Trophoblast cell (in vitro differentiated cells and primary cell): Measurements from ENCODE around the gene MYH7B.

ENCODE experiments used
- DNase-seq, 2 donors: peaks; one replicate each; pipeline ENCODE4 v3.0.0-alpha.2; 2016
- H2AFZ ChIP-seq: 2 replicates; pipeline ENCODE4 v1.6.1; 2013; ENCODE audit warnings: low read length, moderate library complexity, mild to moderate bottlenecking; ENCODE audit not compliant: insufficient read depth, poor library complexity
- H2AK5ac ChIP-seq: 2 replicates; pipeline ENCODE4 v1.6.1; 2013; ENCODE audit warnings: mild to moderate bottlenecking, low read length
- H2BK120ac ChIP-seq: 2 replicates; pipeline ENCODE4 v1.6.1; 2013; ENCODE audit warnings: low read length, mild to moderate bottlenecking, moderate library complexity; ENCODE audit not compliant: insufficient read depth, poor library complexity
- H2BK12ac ChIP-seq: 2 replicates; pipeline ENCODE4 v1.6.1; 2013; ENCODE audit warnings: mild to moderate bottlenecking, low read length, moderate library complexity
- H2BK5ac ChIP-seq: 2 replicates; pipeline ENCODE4 v1.6.1; 2013; ENCODE audit warnings: low read length, low read depth, moderate library complexity, mild to moderate bottlenecking; ENCODE audit not compliant: poor library complexity
- H3K14ac ChIP-seq: 2 replicates; pipeline ENCODE4 v1.6.1; 2013; ENCODE audit warnings: mild to moderate bottlenecking, low read length
- H3K18ac ChIP-seq: 2 replicates; pipeline ENCODE4 v1.6.1; 2013; ENCODE audit warnings: mild to moderate bottlenecking, low read length
- H3K23ac ChIP-seq: 2 replicates; pipeline ENCODE4 v1.6.1; 2013; ENCODE audit warnings: low read length
- H3K27ac ChIP-seq: 2 replicates; pipeline ENCODE4 v1.5.1; 2013; ENCODE audit warnings: low read depth, mild to moderate bottlenecking, inconsistent platforms, low read length, moderate library complexity
- H3K27me3 ChIP-seq: 2 replicates; pipeline ENCODE4 v1.6.1; 2013; ENCODE audit warnings: inconsistent platforms, mild to moderate bottlenecking, low read length, moderate library complexity; ENCODE audit not compliant: insufficient read depth
- H3K36me3 ChIP-seq, 2 experiments: 1 replicate in 1 of 2; 2 replicates in 1 of 2; pipeline ENCODE4 v1.6.1; 2013; ENCODE audit warnings: low read length in 2 of 2, mild to moderate bottlenecking in 2 of 2, moderate library complexity in 1 of 2; ENCODE audit not compliant: insufficient read depth in 2 of 2, control insufficient read depth in 1 of 2
- H3K4ac ChIP-seq: 2 replicates; pipeline ENCODE4 v1.6.1; 2013; ENCODE audit warnings: low read depth, mild to moderate bottlenecking, low read length, moderate library complexity
- H3K4me1 ChIP-seq, 2 experiments: 1 replicate in 1 of 2; 2 replicates in 1 of 2; pipeline ENCODE4 v1.6.1; 2013; ENCODE audit warnings: low read length in 2 of 2, mild to moderate bottlenecking in 2 of 2, moderate library complexity in 1 of 2; ENCODE audit not compliant: insufficient read depth in 2 of 2, control insufficient read depth in 1 of 2
- H3K4me2 ChIP-seq: 2 replicates; pipeline ENCODE4 v1.6.1; 2013; ENCODE audit warnings: inconsistent platforms, mild to moderate bottlenecking, low read length, moderate library complexity
- H3K4me3 ChIP-seq: 2 replicates; pipeline ENCODE4 v1.5.1; 2013; ENCODE audit warnings: mild to moderate bottlenecking, low read depth, low read length, inconsistent platforms
- H3K79me1 ChIP-seq: one replicate; pipeline ENCODE4 v1.6.1; 2013; ENCODE audit warnings: low read length
- H3K79me2 ChIP-seq: 2 replicates; pipeline ENCODE4 v1.6.1; 2013; ENCODE audit warnings: low read length, mild to moderate bottlenecking; ENCODE audit not compliant: control insufficient read depth, insufficient read depth, poor library complexity
- H3K9ac ChIP-seq: 2 replicates; pipeline ENCODE4 v1.6.1; 2013; ENCODE audit warnings: mild to moderate bottlenecking, low read length
- H3K9me3 ChIP-seq: 2 replicates; pipeline ENCODE4 v1.6.1; 2013; ENCODE audit warnings: low read depth, mild to moderate bottlenecking, control low read depth, inconsistent platforms, low read length; ENCODE audit not compliant: insufficient read depth
- H4K12ac ChIP-seq: 2 replicates; pipeline ENCODE4 v1.6.1; 2013; ENCODE audit warnings: low read depth, mild to moderate bottlenecking, low read length, moderate library complexity
- H4K8ac ChIP-seq: 2 replicates; pipeline ENCODE4 v1.6.1; 2013; ENCODE audit warnings: low read depth, mild to moderate bottlenecking, low read length, moderate library complexity
- H4K91ac ChIP-seq: one replicate; pipeline ENCODE4 v1.6.1; 2013; ENCODE audit warnings: low read depth, mild to moderate bottlenecking, low read length, moderate library complexity
- WGBS: extraction: QIAGEN DNeasy Blood & Tissue Kit; methylation state at CpG from one replicate; pipeline ENCODE4 v1.1.7; 2013; ENCODE audit warnings: missing lambda C conversion rate; ENCODE audit not compliant: insufficient read length, insufficient coverage; ENCODE audit errors: extremely low coverage; 5-methylcytosine and 5-hydroxymethylcytosine counted together

MYH7B gene

GRCh38 chr20:34940081-34940481, 15.6 kb upstream of the MYH7B start:
- Histone ChIP-seq H3K36me3 (peaks cover 11 to 36% of the 10 kb centered on the region in 2 experiments), H3K14ac (no peak overlapping the region), H3K4me3 (no peak overlapping the region), H2BK12ac (no peak overlapping the region), H4K8ac (no peak overlapping the region), H4K91ac (no peak overlapping the region), H3K4ac (no peak overlapping the region), H4K12ac (no peak overlapping the region), H3K79me1 (no peaks in the 10 kb centered on the region), H2BK5ac (no peak overlapping the region), H3K23ac (no peak overlapping the region), H3K27me3 (no peaks in the 10 kb centered on the region), H3K27ac (no peak overlapping the region), H2BK120ac (no peak overlapping the region), H3K4me2 (no peak overlapping the region), H2AK5ac (no peak overlapping the region), H2AFZ (no peak overlapping the region), H3K9ac (no peak overlapping the region), H3K79me2 (no peaks in the 10 kb centered on the region), H3K9me3 (no peaks in the 10 kb centered on the region), H3K4me1 (no peaks in the 10 kb centered on the region), H3K18ac (no peak overlapping the region)
- DNase-seq: no peak
- WGBS: no CpG with 5 or more reads among the region's 1 CpG

GRCh38 chr20:34941226-34941625, 14.4 kb upstream of the MYH7B start:
- no CpG with 5 or more reads among the region's 4 CpGs for WGBS
- Histone ChIP-seq H3K18ac (no peak overlapping the region), H2AFZ (no peak overlapping the region)

GRCh38 chr20:34942301-34942700, 13.4 kb upstream of the MYH7B start:
- Histone ChIP-seq H3K4ac (no peak overlapping the region), H3K36me3 (peaks cover 14 to 33% of the 10 kb centered on the region in 2 experiments), H2AK5ac (no peak overlapping the region), H3K4me1 (no peaks in the 10 kb centered on the region), H2BK120ac (no peak overlapping the region), H4K12ac (no peak overlapping the region), H3K9ac (no peak overlapping the region), H3K27me3 (no peaks in the 10 kb centered on the region), H3K18ac (no peak overlapping the region), H3K4me3 (no peak overlapping the region), H3K27ac (no peak overlapping the region), H3K23ac (no peak overlapping the region), H3K14ac (no peak overlapping the region), H2BK5ac (no peak overlapping the region), H3K79me1 (no peaks in the 10 kb centered on the region), H3K79me2 (no peaks in the 10 kb centered on the region), H2AFZ (no peak overlapping the region), H3K9me3 (no peaks in the 10 kb centered on the region), H2BK12ac (no peak overlapping the region), H4K91ac (no peak overlapping the region), H3K4me2 (no peak overlapping the region), H4K8ac (no peak overlapping the region)
- no peak for DNase-seq
- WGBS: no CpG with 5 or more reads among the region's 9 CpGs

More at GRCh38 chr20:34941226-34941625, 14.4 kb upstream of the MYH7B start:
- Histone ChIP-seq H4K12ac (no peak overlapping the region), H3K4ac (no peak overlapping the region), H2BK5ac (no peak overlapping the region), H2AK5ac (no peak overlapping the region), H3K9me3 (no peaks in the 10 kb centered on the region), H3K9ac (no peak overlapping the region), H2BK120ac (no peak overlapping the region), H2BK12ac (no peak overlapping the region), H3K27ac (no peak overlapping the region), H3K36me3 (peaks cover 14 to 38% of the 10 kb centered on the region in 2 experiments), H3K4me3 (no peak overlapping the region), H3K23ac (no peak overlapping the region), H3K14ac (no peak overlapping the region), H3K4me2 (no peak overlapping the region), H3K27me3 (no peaks in the 10 kb centered on the region), H3K4me1 (no peaks in the 10 kb centered on the region), H3K79me2 (no peaks in the 10 kb centered on the region), H4K8ac (no peak overlapping the region), H4K91ac (no peak overlapping the region), H3K79me1 (no peaks in the 10 kb centered on the region)
- no peak for DNase-seq

- H3K4me1 ChIP-seq: no peaks in the 10 kb centered on the region
- H3K4ac ChIP-seq: no peak overlapping the region
- no peak overlapping the region for H3K18ac ChIP-seq
- H4K12ac ChIP-seq: no peak overlapping the region
- H4K8ac ChIP-seq: no peak overlapping the region
- H3K14ac ChIP-seq: no peak overlapping the region
- no peak overlapping the region for H4K91ac ChIP-seq
- no CpG with 5 or more reads among the region's 2 CpGs for WGBS
- no peak overlapping the region for H2BK5ac ChIP-seq
- H3K4me2 ChIP-seq: no peak overlapping the region
- no peak overlapping the region for H3K9ac ChIP-seq
- no peaks in the 10 kb centered on the region for H3K9me3 ChIP-seq
- H2AFZ ChIP-seq: no peak overlapping the region
- H2BK12ac ChIP-seq: no peak overlapping the region
- H2BK120ac ChIP-seq: no peak overlapping the region
- DNase-seq: no peak
- no peak overlapping the region for H3K27ac ChIP-seq
- no peaks in the 10 kb centered on the region for H3K27me3 ChIP-seq
- no peak overlapping the region for H2AK5ac ChIP-seq
- no peaks in the 10 kb centered on the region for H3K79me1 ChIP-seq
- peaks cover 10 to 24% of the 10 kb centered on the region in 2 experiments for H3K36me3 ChIP-seq
- H3K4me3 ChIP-seq: no peak overlapping the region
- H3K79me2 ChIP-seq: no peaks in the 10 kb centered on the region
- no peak overlapping the region for H3K23ac ChIP-seq
Observed at GRCh38 chr20:34943808-34944567, 11.7 kb upstream of the MYH7B start.
